Natural killer cell (primary cell): ENCODE data around the gene TMEM212. TPM values are rescaled to one million over a fixed set of nuclear protein-coding genes. Genes with fewer than 3 reads are reported as not detected.

Experiments
- ATAC-seq, 3 donors: fragments of 150-1000 bp in 2 of 3; fragments of 200-7000 bp in 1 of 3; cut with Tn5 transposase; 1 replicate in 1 of 3; 2 replicates in 2 of 3; pipeline ENCODE4 v1.10.0; 2021; ENCODE audit warnings: mild to moderate bottlenecking in 2 of 3, moderate library complexity in 2 of 3
- DNase-seq, 2 donors: peaks; one replicate each; pipeline versions ENCODE4 v3.0.0 to v3.0.0-alpha.2; 2013 to 2021; ENCODE audit warnings: mixed read lengths in 1 of 2
- H3K27ac ChIP-seq: one replicate; pipeline ENCODE4 v1.5.1; 2013; ENCODE audit warnings: mild to moderate bottlenecking, low read length
- H3K27me3 ChIP-seq: one replicate; pipeline ENCODE4 v1.6.1; 2013; ENCODE audit warnings: low read length; ENCODE audit not compliant: control insufficient read depth, insufficient read depth
- H3K36me3 ChIP-seq: one replicate; pipeline ENCODE4 v1.6.1; 2013; ENCODE audit warnings: low read length; ENCODE audit not compliant: control insufficient read depth, insufficient read depth
- H3K4me1 ChIP-seq: one replicate; pipeline ENCODE4 v1.6.1; 2013; ENCODE audit warnings: low read length; ENCODE audit not compliant: control insufficient read depth, insufficient read depth
- H3K4me3 ChIP-seq: one replicate; pipeline ENCODE4 v1.5.1; 2013; ENCODE audit warnings: low read length
- H3K9me3 ChIP-seq: one replicate; pipeline ENCODE4 v1.6.1; 2013; ENCODE audit warnings: low read length; ENCODE audit not compliant: control insufficient read depth, insufficient read depth
- H3K27ac Mint-ChIP-seq, 2 donors: one replicate each; pipeline ENCODE4 v1.8.0; 2022; ENCODE audit warnings: mild to moderate bottlenecking in 2 of 2, mixed read lengths in 2 of 2, moderate library complexity in 1 of 2
- H3K27me3 Mint-ChIP-seq, 2 donors: one replicate each; pipeline ENCODE4 v1.8.0; 2022; ENCODE audit warnings: low read depth in 2 of 2, mixed read lengths in 2 of 2
- H3K36me3 Mint-ChIP-seq: one replicate; pipeline ENCODE4 v1.8.0; 2022; ENCODE audit warnings: mixed read lengths
- H3K4me1 Mint-ChIP-seq, 2 donors: one replicate each; pipeline ENCODE4 v1.8.0; 2022; ENCODE audit warnings: mixed read lengths in 2 of 2
- H3K4me3 Mint-ChIP-seq: one replicate; pipeline ENCODE4 v1.8.0; 2022; ENCODE audit warnings: mild to moderate bottlenecking, moderate library complexity, mixed read lengths
- H3K9me3 Mint-ChIP-seq, 2 donors: one replicate each; pipeline ENCODE4 v1.8.0; 2022; ENCODE audit warnings: mixed read lengths in 2 of 2
- WGBS: methylation state at CpG from one replicate; pipeline ENCODE4 v1.1.7; 2013; ENCODE audit warnings: missing lambda C conversion rate; ENCODE audit not compliant: insufficient coverage; 5-methylcytosine and 5-hydroxymethylcytosine counted together
- intact Hi-C: fragments of 100-400 bp; cut with micrococcal nuclease; formaldehyde crosslinking; loops from one replicate; pipeline ENCODE4 v1.14.2; 2022
- total RNA-seq, 4 donors: library from RNA; stranded (reverse); fragments of 120-200 nt in 1 of 4; gene quantifications; one replicate each; pipeline versions ENCODE4 v1.2.3 to v1.2.4, GENCODE V29; 2013 to 2022
- TF ChIP-seq, protein P1 (sequence below): fragments of 200-600 bp; IDR thresholded peaks from one replicate; pipeline ENCODE4 v1.8.0; 2022; ENCODE audit warnings: antibody characterized with exemption

TMEM212 gene
- total RNA-seq, 3 donors from 2014 or later (not counting 1 experiment from before 2014, with no cell fraction given) = not detected

DNA sequence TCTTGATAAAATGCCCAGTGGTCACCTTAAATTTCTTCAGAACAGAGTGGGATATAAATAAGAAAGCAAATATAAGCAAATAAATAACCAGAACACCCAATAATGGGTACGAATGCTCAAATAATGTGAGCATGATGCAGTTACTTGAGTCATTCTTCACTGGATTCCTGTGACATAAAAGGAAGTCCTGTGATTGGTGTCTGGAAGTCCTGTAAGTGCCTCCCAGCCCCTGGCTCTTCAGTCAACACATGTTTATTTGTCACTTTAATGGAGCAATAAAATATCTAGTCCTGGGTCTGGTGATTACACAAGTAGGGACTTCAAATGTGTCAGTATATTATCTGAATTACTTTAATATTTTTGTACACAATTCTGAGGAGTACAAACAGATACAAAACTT lies 30.4 kb downstream of the TMEM212 start:
- DNase-seq = no peak
- TF ChIP-seq, protein P1, sequence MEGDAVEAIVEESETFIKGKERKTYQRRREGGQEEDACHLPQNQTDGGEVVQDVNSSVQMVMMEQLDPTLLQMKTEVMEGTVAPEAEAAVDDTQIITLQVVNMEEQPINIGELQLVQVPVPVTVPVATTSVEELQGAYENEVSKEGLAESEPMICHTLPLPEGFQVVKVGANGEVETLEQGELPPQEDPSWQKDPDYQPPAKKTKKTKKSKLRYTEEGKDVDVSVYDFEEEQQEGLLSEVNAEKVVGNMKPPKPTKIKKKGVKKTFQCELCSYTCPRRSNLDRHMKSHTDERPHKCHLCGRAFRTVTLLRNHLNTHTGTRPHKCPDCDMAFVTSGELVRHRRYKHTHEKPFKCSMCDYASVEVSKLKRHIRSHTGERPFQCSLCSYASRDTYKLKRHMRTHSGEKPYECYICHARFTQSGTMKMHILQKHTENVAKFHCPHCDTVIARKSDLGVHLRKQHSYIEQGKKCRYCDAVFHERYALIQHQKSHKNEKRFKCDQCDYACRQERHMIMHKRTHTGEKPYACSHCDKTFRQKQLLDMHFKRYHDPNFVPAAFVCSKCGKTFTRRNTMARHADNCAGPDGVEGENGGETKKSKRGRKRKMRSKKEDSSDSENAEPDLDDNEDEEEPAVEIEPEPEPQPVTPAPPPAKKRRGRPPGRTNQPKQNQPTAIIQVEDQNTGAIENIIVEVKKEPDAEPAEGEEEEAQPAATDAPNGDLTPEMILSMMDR = no peak
- Mint-ChIP-seq H3K4me1 (peaks cover 0 to under 1% of the 10 kb centered on the region in 2 donors), H3K27ac (no peak overlapping the region), H3K4me3 (no peak overlapping the region), H3K9me3 (no peaks in the 10 kb centered on the region), H3K36me3 (no peaks in the 10 kb centered on the region), H3K27me3 (peaks cover 0 to 4% of the 10 kb centered on the region in 2 donors)
- Histone ChIP-seq H3K27ac (no peak overlapping the region), H3K4me3 (no peak overlapping the region), H3K9me3 (no peaks in the 10 kb centered on the region), H3K36me3 (no peaks in the 10 kb centered on the region), H3K4me1 (no peaks in the 10 kb centered on the region), H3K27me3 (no peaks in the 10 kb centered on the region)
- 43% methylated on average over 1 of the region's 1 CpG for WGBS
- ATAC-seq = no peak
- intact Hi-C loops = no loop called here

DNA sequence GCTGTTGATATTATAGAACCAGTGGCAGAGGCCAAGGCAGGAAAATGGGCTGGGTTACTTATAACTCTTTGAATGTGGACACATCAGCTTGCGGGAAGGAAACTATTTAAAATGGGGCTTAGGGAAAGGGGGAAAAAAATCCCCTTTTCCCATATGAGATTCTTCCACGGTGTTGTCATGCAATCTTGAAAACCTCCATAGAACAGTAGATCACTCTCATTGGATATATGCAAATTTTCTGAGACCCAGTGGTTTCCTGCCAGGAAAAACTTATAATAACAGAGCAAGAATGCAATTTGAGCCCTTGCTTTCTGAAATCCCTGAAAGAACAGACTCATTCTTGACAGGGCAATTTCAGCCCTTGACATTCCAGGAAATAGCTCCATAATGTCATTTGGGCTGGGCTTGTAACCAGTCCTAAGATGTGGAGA lies 31.1 kb downstream of the TMEM212 start:
- H3K9me3 Mint-ChIP-seq = no peaks in the 10 kb centered on the region
- peaks cover 0 to 7% of the 10 kb centered on the region in 2 donors for H3K4me1 Mint-ChIP-seq
- no peak for DNase-seq
- intact Hi-C loops = no loop called here
- H3K4me3 Mint-ChIP-seq = no peak overlapping the region
- ATAC-seq = no peak
- Histone ChIP-seq H3K36me3 (no peaks in the 10 kb centered on the region), H3K27ac (no peak overlapping the region), H3K4me3 (no peak overlapping the region), H3K4me1 (no peaks in the 10 kb centered on the region), H3K9me3 (no peaks in the 10 kb centered on the region), H3K27me3 (no peaks in the 10 kb centered on the region)
- 56% methylated on average over 1 of the region's 2 CpGs for WGBS
- TF ChIP-seq, protein P1 = no peak
- no peak overlapping the region for H3K27ac Mint-ChIP-seq
- peaks cover 0 to 4% of the 10 kb centered on the region in 2 donors for H3K27me3 Mint-ChIP-seq
- no peaks in the 10 kb centered on the region for H3K36me3 Mint-ChIP-seq

DNA sequence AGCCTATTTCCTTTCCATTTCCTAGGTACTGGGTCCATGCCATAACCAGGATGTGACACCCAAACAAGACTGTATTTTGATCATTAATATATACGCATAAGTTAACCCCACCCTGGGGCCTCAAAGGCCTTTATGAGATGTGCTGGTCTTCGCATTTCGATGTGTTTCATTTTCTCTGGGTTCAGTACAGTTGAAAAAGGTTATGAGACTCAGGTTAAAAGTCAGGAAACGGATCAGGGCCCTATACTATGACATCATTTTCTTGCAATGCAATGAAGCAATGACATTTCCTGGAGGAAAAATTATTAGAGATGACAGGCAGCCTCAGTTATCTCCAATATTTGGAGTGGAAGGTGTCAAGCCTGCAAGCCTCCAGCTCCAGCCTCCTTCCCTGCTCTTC lies 31.7 kb downstream of the TMEM212 start:
- H3K27ac ChIP-seq = no peak overlapping the region
- H3K27ac Mint-ChIP-seq = no peak overlapping the region
- H3K36me3 Mint-ChIP-seq = no peaks in the 10 kb centered on the region
- no peaks in the 10 kb centered on the region for H3K27me3 ChIP-seq
- no peaks in the 10 kb centered on the region for H3K9me3 ChIP-seq
- peaks cover 0 to 4% of the 10 kb centered on the region in 2 donors for H3K27me3 Mint-ChIP-seq
- no peak for DNase-seq
- no peak overlapping the region for H3K4me3 Mint-ChIP-seq
- WGBS = 74% methylated on average over 3 of the region's 4 CpGs
- TF ChIP-seq, protein P1 = no peak
- intact Hi-C loops = no loop called here
- no peaks in the 10 kb centered on the region for H3K36me3 ChIP-seq
- no peaks in the 10 kb centered on the region for H3K4me1 ChIP-seq
- peaks cover 0 to 9% of the 10 kb centered on the region in 2 donors for H3K4me1 Mint-ChIP-seq
- no peak for ATAC-seq
- H3K9me3 Mint-ChIP-seq = no peaks in the 10 kb centered on the region
- H3K4me3 ChIP-seq = no peak overlapping the region

DNA sequence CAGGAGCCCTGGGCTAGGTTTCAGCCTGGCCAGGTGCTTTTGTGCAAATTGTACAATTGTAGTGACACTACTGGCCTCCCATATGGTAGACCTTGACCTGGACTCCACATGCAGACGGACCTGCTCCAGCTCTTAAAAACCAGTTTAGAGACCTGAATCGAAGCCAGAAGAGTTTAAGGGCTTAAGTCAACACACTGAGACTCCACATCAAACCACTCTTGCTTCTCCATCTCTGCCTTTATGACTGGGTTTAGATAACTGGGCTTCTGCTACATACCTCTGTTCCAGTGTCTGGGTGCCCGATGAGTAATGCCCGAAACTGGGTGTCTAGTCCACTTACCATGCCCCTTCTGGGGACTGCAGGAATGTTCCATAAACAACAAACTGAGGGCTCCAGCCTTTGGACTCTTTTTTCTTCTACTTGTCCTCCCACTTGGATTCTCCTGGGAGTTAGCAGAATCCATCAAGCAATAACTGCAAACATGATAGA lies 32.8 kb downstream of the TMEM212 start:
- no peak for ATAC-seq
- peaks cover 0 to 9% of the 10 kb centered on the region in 2 donors for H3K4me1 Mint-ChIP-seq
- H3K27ac Mint-ChIP-seq = no peak overlapping the region
- no peak for DNase-seq
- H3K4me1 ChIP-seq = no peaks in the 10 kb centered on the region
- 85% methylated on average over 4 of the region's 4 CpGs for WGBS
- intact Hi-C loops = no loop called here
- no peak overlapping the region for H3K4me3 ChIP-seq
- peaks cover 0 to 4% of the 10 kb centered on the region in 2 donors for H3K27me3 Mint-ChIP-seq
- no peak overlapping the region for H3K4me3 Mint-ChIP-seq
- TF ChIP-seq, protein P1 = no peak
- H3K36me3 Mint-ChIP-seq = no peaks in the 10 kb centered on the region
- no peaks in the 10 kb centered on the region for H3K9me3 ChIP-seq
- H3K27me3 ChIP-seq = no peaks in the 10 kb centered on the region
- H3K36me3 ChIP-seq = no peaks in the 10 kb centered on the region
- no peaks in the 10 kb centered on the region for H3K9me3 Mint-ChIP-seq
- no peak overlapping the region for H3K27ac ChIP-seq
